ENCODE measurements around the gene OR6M1.

The OR6M1 gene

DNA sequence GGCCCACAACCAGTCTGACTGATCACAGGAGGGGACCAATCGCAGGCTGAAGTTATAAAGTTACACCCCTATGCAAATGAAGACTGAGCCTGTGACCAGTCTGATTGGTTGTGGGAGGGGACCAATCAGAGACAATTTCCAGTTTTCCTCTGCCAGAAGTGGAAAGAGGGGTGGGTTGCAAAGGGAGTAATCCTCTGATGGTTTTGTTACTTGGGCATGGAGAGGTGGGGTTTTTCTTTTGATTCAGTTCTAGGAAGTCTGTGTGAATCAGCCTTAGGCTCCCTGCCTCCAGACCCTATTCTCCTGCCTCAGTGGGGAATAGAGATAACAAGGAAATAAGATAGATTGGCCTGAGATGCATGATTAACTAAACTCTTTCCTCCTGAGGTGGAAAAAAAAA, 9.9 kb downstream of the OR6M1 start:
- no peak for DNase-seq (ENCODE audit: low spot score)
- TF ChIP-seq, protein P1, sequence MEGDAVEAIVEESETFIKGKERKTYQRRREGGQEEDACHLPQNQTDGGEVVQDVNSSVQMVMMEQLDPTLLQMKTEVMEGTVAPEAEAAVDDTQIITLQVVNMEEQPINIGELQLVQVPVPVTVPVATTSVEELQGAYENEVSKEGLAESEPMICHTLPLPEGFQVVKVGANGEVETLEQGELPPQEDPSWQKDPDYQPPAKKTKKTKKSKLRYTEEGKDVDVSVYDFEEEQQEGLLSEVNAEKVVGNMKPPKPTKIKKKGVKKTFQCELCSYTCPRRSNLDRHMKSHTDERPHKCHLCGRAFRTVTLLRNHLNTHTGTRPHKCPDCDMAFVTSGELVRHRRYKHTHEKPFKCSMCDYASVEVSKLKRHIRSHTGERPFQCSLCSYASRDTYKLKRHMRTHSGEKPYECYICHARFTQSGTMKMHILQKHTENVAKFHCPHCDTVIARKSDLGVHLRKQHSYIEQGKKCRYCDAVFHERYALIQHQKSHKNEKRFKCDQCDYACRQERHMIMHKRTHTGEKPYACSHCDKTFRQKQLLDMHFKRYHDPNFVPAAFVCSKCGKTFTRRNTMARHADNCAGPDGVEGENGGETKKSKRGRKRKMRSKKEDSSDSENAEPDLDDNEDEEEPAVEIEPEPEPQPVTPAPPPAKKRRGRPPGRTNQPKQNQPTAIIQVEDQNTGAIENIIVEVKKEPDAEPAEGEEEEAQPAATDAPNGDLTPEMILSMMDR (conservative IDR thresholded peaks at IDR 0.05; ENCODE audit: low read depth) = no peak
- no peak overlapping the region for H3K27ac ChIP-seq
- ChIA-PET POLR2A (ENCODE audit: low non-redundant PET) (no interaction called here), CTCF (no interaction called here)

DNA sequence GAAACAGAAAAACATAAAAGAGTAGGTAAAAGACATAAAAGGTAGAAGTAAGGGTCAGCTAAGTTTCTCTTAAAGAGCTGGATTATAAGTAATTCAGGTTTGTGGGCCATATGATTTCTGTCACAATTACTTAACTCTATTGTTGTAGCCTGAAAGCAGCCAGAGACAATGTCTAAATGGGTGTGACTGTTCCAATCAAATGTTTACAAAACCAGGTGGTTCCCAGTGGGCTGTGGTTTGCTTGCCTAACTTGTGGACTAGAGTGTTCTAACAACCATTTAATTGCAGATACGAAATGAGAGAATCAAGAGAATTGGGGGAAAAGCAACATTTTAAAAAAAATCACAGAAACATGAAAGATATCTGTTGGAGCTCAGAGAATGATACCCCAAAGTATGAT, 22.6 kb downstream of the OR6M1 start:
- DNase-seq (ENCODE audit: low spot score) = no peak
- POLR2A ChIA-PET (ENCODE audit: low non-redundant PET) = no interaction called here
- TF ChIP-seq, protein P1 (conservative IDR thresholded peaks at IDR 0.05; ENCODE audit: low read depth) = no peak
- no peak overlapping the region for H3K27ac ChIP-seq
- CTCF ChIA-PET = interaction anchor here (0.9 kb wide), 1 partner anchor 206 kb away, joined by 3 read pairs; no protein-coding TSS in a partner anchor

DNA sequence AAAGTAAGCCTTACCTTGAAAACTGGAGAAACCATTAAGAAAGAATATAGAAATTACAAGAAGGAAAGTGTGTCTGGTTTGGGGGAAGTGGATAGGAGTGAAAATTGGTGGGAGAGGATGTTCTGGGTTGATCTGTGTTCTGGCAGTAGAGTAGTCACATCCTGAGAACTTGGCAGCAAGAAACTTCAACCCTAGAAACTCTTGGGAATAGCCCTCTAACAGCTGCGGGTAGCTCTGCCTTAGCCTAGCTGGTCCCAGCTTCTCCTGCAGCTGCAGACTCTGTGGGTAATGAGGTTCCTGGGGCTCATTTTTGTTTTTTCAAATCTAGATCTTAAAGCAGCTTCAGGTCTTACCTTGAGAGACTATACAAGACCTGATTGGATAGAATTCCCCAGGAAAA, 27.6 kb downstream of the OR6M1 start:
- CTCF ChIA-PET = no interaction called here
- H3K27ac ChIP-seq = no peak overlapping the region
- DNase-seq (ENCODE audit: low spot score) = no peak
- TF ChIP-seq, protein P1 (conservative IDR thresholded peaks at IDR 0.05; ENCODE audit: low read depth) = no peak
- POLR2A ChIA-PET (ENCODE audit: low non-redundant PET) = no interaction called here

DNA sequence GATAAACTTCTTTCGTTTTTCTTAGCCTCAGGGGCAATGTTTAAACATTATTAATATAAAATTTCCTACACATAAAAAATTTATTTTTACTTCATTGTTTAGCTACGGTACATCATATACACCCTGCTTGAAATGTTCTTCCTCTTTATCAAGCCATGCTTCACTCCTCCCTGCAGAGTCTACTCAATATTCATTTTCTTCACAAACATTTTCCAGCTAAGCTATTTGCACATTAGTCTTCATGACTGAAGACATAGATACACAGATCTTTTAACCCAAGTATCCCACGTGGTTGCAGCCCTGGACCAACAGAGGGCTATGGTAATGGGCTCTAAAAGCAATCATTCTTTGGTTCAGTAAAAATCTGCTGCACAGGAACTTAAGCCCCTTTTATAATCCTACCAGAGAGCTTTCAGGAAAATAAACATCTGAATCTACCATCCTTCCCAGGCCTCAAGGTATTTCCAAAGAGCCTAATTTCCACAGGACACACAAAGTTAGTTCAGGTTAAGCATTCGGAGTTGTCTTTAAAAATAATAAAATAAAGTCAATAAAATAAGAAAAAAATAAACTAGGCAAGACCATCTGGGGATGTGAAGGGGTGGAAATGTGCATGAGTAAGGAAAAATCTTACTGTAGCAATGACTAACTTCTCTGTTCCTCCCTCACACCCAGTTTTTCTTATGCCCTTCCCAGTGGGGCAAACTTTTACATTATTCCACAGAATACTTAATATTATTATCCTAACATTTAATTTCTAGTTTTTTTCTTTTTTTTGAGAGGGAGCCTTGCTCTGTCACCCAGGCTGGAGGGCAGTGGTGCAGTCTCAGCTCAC, 30.2 kb downstream of the OR6M1 start:
- TF ChIP-seq, protein P1 (conservative IDR thresholded peaks at IDR 0.05; ENCODE audit: low read depth) = no peak
- ChIA-PET POLR2A (ENCODE audit: low non-redundant PET) (interaction anchor here (0.6 kb wide), 1 partner anchor 1464 kb away, joined by 3 read pairs; no protein-coding TSS in a partner anchor), CTCF (interaction anchor here (1.1 kb wide), 1 partner anchor 10 kb away, joined by 3 read pairs; no protein-coding TSS in a partner anchor)
- H3K27ac ChIP-seq = no peak overlapping the region
- no peak for DNase-seq (ENCODE audit: low spot score)

DNA sequence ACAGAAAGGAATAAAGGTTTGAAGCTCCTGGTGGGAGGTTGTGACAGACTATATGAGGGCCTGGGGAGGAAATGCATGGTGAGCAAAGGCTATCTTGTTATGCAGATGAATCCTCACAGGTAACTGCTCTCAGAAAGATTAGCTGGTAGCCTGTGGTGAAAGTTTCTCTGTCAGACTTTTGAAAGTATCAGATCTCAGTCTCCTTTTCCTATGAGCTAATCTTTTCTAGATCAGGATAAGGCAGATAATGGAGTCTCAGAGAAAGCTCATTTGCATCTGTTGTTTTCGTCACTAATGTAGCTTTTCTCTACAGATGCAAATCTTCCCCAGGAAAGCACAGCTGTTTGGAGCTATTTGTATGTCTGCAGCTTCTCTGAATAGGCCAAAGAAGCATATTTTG, 30.9 kb downstream of the OR6M1 start:
- POLR2A ChIA-PET (ENCODE audit: low non-redundant PET) = interaction anchor here (0.6 kb wide), 1 partner anchor 1463 kb away, joined by 3 read pairs; no protein-coding TSS in a partner anchor
- H3K27ac ChIP-seq = no peak overlapping the region
- TF ChIP-seq, protein P1 (conservative IDR thresholded peaks at IDR 0.05; ENCODE audit: low read depth) = no peak
- DNase-seq (ENCODE audit: low spot score) = no peak
- CTCF ChIA-PET = interaction anchor here (1.1 kb wide), 1 partner anchor 10 kb away, joined by 3 read pairs; no protein-coding TSS in a partner anchor

DNA sequence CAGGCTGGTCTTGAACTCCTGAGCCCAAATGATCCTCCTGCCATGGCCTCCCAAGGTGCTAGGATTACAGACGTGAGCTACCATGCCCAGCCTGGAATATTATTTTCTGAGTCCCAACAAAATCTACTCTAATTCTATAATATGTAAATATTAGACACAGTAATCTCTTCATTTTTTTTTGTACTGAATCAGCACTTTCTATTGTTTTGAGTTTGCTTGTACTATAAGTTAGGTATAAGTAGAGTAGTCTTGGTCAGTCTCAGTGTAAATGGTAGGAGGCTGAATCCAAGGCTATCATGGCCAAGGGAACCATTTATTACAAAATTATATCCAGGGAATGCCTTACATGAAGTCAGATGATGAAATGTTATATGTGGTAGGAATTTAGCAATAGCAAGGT, 32.2 kb downstream of the OR6M1 start:
- no peak for DNase-seq (ENCODE audit: low spot score)
- H3K27ac ChIP-seq = no peak overlapping the region
- ChIA-PET POLR2A (ENCODE audit: low non-redundant PET) (no interaction called here), CTCF (interaction anchor here (0.7 kb wide), 1 partner anchor 1694 kb away, joined by 3 read pairs; no protein-coding TSS in a partner anchor)
- TF ChIP-seq, protein P1 (conservative IDR thresholded peaks at IDR 0.05; ENCODE audit: low read depth) = no peak

Measured in RWPE1 (cell line).